ENCODE measurements around the gene ARHGEF16. TPM values are rescaled to one million over a fixed set of nuclear protein-coding genes. Genes with fewer than 3 reads are reported as not detected.

Gene ARHGEF16
- total RNA-seq, 1 experiment from 2014 or later = 17.2 TPM

- TF ChIP-seq ZNF138 (CRISPR knock-in tag; conservative IDR thresholded peaks at IDR 0.05) (no peak), HMGA2 (CRISPR knock-in tag; IDR thresholded peaks at IDR 0.05) (no peak), AR (CRISPR knock-in tag; IDR thresholded peaks at IDR 0.05) (no peak)
Observed at GRCh38 chr1:3508757-3509415, 54.4 kb downstream of the ARHGEF16 start (continued).

- ATAC-seq (no peak), DNase-seq (ENCODE audit: low spot score) (no peak)
- Mint-ChIP-seq H3K4me3 (no peak overlapping the region), H3K9me3 (no peaks in the 10 kb centered on the region), H3K27me3 (ENCODE audit: low read depth) (no peaks in the 10 kb centered on the region), H3K36me3 (peaks cover 3% of the 10 kb centered on the region; the same call in 1 of the 2 replicates), H3K27ac (no peak overlapping the region), H3K4me1 (no peaks in the 10 kb centered on the region)
- TF ChIP-seq GTF2I (CRISPR knock-in tag; conservative IDR thresholded peaks at IDR 0.05) (no peak), ZNF396 (CRISPR knock-in tag; IDR thresholded peaks at IDR 0.05; ENCODE audit: borderline replicate concordance) (no peak), ZNF232 (CRISPR knock-in tag; IDR thresholded peaks at IDR 0.05) (no peak), IRF1 (CRISPR knock-in tag; IDR thresholded peaks at IDR 0.05) (no peak), PRRX2 (CRISPR knock-in tag; IDR thresholded peaks at IDR 0.05) (no peak), MLX (CRISPR knock-in tag; IDR thresholded peaks at IDR 0.05) (no peak), ESRRA (CRISPR knock-in tag; IDR thresholded peaks at IDR 0.05; ENCODE audit: borderline replicate concordance) (no peak), TEAD1 (CRISPR knock-in tag; IDR thresholded peaks at IDR 0.05) (no peak), GABPB1 (CRISPR knock-in tag; IDR thresholded peaks at IDR 0.05) (no peak)
- POLR2A ChIA-PET = no interaction called here
- CTCF ChIA-PET = interaction anchor here (1.3 to 5.4 kb wide), 3 partner anchors 19 to 109 kb away, joined by 3 to 34 read pairs (median 4); no protein-coding TSS in a partner anchor
Observed at GRCh38 chr1:3509721-3510120, 55.3 kb downstream of the ARHGEF16 start.

GRCh38 chr1:3510136-3510955 is 55.9 kb downstream of the ARHGEF16 start:
- ATAC-seq (no peak), DNase-seq (ENCODE audit: low spot score) (no peak)
- no peaks in the 10 kb centered on the region for H3K4me1 Mint-ChIP-seq
- H3K9me3 Mint-ChIP-seq = no peaks in the 10 kb centered on the region
- no peaks in the 10 kb centered on the region for H3K27me3 Mint-ChIP-seq (ENCODE audit: low read depth)
- ChIA-PET POLR2A (no interaction called here), CTCF (interaction anchor here (1.3 to 5.4 kb wide), 3 partner anchors 19 to 109 kb away, joined by 3 to 34 read pairs (median 4); no protein-coding TSS in a partner anchor)
- H3K27ac Mint-ChIP-seq = no peak overlapping the region
- TF ChIP-seq USF1 (CRISPR knock-in tag; IDR thresholded peaks at IDR 0.05) = no peak
- no peak for TF ChIP-seq ZNF317 (CRISPR knock-in tag; IDR thresholded peaks at IDR 0.05; ENCODE audit: borderline replicate concordance, low read depth)
- TF ChIP-seq MXD4 (CRISPR knock-in tag; IDR thresholded peaks at IDR 0.05; ENCODE audit: borderline replicate concordance) = no peak
- TF ChIP-seq ZNF396 (CRISPR knock-in tag; IDR thresholded peaks at IDR 0.05; ENCODE audit: borderline replicate concordance) = no peak
- no peak for TF ChIP-seq TEAD4 (CRISPR knock-in tag; IDR thresholded peaks at IDR 0.05)
- no peak for TF ChIP-seq RELA (CRISPR knock-in tag; IDR thresholded peaks at IDR 0.05; ENCODE audit: borderline replicate concordance)
- no peak for TF ChIP-seq PRRX2 (CRISPR knock-in tag; IDR thresholded peaks at IDR 0.05)
- no peak for TF ChIP-seq ZNF219 (CRISPR knock-in tag; IDR thresholded peaks at IDR 0.05; ENCODE audit: borderline replicate concordance)
- no peak for TF ChIP-seq TCF7 (CRISPR knock-in tag; IDR thresholded peaks at IDR 0.05; ENCODE audit: low read depth)
- no peak for TF ChIP-seq ZNF423 (CRISPR knock-in tag; IDR thresholded peaks at IDR 0.05)
- no peak overlapping the region for H3K4me3 Mint-ChIP-seq
- H3K36me3 Mint-ChIP-seq = peaks cover 3% of the 10 kb centered on the region; the same call in 1 of the 2 replicates

Measured in WTC11 (cell line).